ENCODE results near the gene GRK5. TPM values are rescaled to one million over a fixed set of nuclear protein-coding genes. Genes with fewer than 3 reads are reported as not detected.

Gene GRK5
- total RNA-seq, 1 experiment from 2014 or later = 29.0 TPM

DNA sequence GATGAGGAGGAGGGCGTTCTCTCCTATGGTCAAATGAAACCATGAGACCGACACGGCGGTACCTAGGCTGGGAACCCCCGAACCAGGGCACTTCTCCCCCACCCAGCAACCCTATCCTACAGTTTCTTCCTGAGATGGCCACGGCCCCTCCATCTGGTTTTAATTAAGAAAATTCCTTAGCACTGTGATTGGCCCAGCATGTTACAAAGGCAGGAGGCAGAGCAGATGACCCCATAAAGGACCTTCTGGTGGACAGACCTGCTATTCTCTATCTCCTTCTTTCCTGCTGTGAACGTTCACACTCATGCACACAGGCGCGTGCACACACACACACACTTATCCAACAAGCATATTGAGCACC, 205.7 kb downstream of the GRK5 start:
- ChIA-PET CTCF (interaction anchor here (1.1 kb wide), 1 partner anchor 107 kb away, joined by 4 read pairs; no protein-coding TSS in a partner anchor), POLR2A (no interaction called here)
- BruUV-seq (replicated peaks) = no TSS peak
- in situ Hi-C loops (cut with HindIII; ENCODE audit: low pct_unique_long_range_greater_than_20kb, low sequenced_read_pairs) (no loop called here), intact Hi-C loops (cut with micrococcal nuclease; ENCODE audit: unreplicated experiment) (loop anchor here (10.0 kb wide), 1 partner anchor 108 kb away; no protein-coding TSS in a partner anchor)
- TF ChIP-seq, protein P1, sequence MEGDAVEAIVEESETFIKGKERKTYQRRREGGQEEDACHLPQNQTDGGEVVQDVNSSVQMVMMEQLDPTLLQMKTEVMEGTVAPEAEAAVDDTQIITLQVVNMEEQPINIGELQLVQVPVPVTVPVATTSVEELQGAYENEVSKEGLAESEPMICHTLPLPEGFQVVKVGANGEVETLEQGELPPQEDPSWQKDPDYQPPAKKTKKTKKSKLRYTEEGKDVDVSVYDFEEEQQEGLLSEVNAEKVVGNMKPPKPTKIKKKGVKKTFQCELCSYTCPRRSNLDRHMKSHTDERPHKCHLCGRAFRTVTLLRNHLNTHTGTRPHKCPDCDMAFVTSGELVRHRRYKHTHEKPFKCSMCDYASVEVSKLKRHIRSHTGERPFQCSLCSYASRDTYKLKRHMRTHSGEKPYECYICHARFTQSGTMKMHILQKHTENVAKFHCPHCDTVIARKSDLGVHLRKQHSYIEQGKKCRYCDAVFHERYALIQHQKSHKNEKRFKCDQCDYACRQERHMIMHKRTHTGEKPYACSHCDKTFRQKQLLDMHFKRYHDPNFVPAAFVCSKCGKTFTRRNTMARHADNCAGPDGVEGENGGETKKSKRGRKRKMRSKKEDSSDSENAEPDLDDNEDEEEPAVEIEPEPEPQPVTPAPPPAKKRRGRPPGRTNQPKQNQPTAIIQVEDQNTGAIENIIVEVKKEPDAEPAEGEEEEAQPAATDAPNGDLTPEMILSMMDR (IDR thresholded peaks at IDR 0.05) = no peak
- TF ChIP-seq, protein P2, sequence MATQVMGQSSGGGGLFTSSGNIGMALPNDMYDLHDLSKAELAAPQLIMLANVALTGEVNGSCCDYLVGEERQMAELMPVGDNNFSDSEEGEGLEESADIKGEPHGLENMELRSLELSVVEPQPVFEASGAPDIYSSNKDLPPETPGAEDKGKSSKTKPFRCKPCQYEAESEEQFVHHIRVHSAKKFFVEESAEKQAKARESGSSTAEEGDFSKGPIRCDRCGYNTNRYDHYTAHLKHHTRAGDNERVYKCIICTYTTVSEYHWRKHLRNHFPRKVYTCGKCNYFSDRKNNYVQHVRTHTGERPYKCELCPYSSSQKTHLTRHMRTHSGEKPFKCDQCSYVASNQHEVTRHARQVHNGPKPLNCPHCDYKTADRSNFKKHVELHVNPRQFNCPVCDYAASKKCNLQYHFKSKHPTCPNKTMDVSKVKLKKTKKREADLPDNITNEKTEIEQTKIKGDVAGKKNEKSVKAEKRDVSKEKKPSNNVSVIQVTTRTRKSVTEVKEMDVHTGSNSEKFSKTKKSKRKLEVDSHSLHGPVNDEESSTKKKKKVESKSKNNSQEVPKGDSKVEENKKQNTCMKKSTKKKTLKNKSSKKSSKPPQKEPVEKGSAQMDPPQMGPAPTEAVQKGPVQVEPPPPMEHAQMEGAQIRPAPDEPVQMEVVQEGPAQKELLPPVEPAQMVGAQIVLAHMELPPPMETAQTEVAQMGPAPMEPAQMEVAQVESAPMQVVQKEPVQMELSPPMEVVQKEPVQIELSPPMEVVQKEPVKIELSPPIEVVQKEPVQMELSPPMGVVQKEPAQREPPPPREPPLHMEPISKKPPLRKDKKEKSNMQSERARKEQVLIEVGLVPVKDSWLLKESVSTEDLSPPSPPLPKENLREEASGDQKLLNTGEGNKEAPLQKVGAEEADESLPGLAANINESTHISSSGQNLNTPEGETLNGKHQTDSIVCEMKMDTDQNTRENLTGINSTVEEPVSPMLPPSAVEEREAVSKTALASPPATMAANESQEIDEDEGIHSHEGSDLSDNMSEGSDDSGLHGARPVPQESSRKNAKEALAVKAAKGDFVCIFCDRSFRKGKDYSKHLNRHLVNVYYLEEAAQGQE (IDR thresholded peaks at IDR 0.05; ENCODE audit: insufficient read depth in 1 of 2, low read depth in 2 of 2, low read length in 1 of 2) = no peak
- TF ChIP-seq TCF7L2 (IDR thresholded peaks at IDR 0.05; ENCODE audit: low read depth, low read length) = no peak
- Histone ChIP-seq H3K36me3 (ENCODE audit: control insufficient read depth, insufficient read depth, low read length) (no peaks in the 10 kb centered on the region), H3K27me3 (ENCODE audit: control insufficient read depth, insufficient read depth, low read length) (no peaks in the 10 kb centered on the region), H3K27ac (ENCODE audit: low read length) (no peak overlapping the region), H3K9me3 (ENCODE audit: control insufficient read depth, insufficient read depth, low read depth, low read length) (no peaks in the 10 kb centered on the region), H3K4me3 (ENCODE audit: low read depth in 2 of 2, low read length in 2 of 2) (no peak overlapping the region), H3K4me1 (ENCODE audit: control insufficient read depth, insufficient read depth, low read length) (0 out of 2 replicates have a peak, but pooled peaks cover 3% of the 10 kb centered on the region)
- ATAC-seq (no peak), DNase-seq (ENCODE audit: low read depth, low spot score) (no peak)

DNA sequence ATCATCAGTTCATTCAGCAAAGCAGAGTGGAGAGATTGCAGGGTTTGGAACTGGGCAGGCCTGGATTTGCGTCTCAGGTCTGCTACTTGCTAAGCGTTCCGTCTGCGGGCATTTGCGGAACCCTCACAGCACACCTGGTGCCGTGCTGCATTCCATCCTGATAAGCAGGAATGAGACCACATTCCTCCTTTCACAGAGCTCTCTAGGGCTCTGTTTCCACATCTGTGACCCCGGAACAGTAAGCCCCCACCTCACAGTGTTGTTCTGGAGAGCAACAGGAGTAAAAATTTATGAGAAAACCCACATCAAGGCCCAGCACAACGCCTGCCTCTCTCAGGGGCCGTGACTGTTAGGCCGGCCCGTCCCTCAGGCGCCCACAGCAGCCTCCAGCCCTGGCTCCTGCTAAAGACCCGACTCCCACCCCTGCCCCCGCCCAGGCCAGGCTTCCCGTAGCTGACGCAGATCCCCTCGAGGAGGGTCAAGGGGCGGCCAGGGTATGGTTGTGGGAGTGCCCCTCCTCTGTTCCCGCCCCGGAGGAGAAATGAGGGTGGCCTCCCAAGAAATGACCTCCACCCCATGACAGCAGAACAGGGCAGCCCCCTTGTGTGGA, 206.2 kb downstream of the GRK5 start:
- H3K4me3 ChIP-seq (ENCODE audit: low read depth in 2 of 2, low read length in 2 of 2) = no peak overlapping the region
- ChIA-PET CTCF (interaction anchor here (1.1 kb wide), 1 partner anchor 107 kb away, joined by 4 read pairs; no protein-coding TSS in a partner anchor), POLR2A (no interaction called here)
- DNase-seq (ENCODE audit: low read depth, low spot score) (no peak), ATAC-seq (no peak)
- no peaks in the 10 kb centered on the region for H3K9me3 ChIP-seq (ENCODE audit: control insufficient read depth, insufficient read depth, low read depth, low read length)
- in situ Hi-C loops (cut with HindIII; ENCODE audit: low pct_unique_long_range_greater_than_20kb, low sequenced_read_pairs) (no loop called here), intact Hi-C loops (cut with micrococcal nuclease; ENCODE audit: unreplicated experiment) (loop anchor here (10.0 kb wide), 1 partner anchor 109 kb away; no protein-coding TSS in a partner anchor)
- no peak overlapping the region for H3K27ac ChIP-seq (ENCODE audit: low read length)
- no TSS peak for BruUV-seq (replicated peaks)
- 0 out of 2 replicates have a peak, but pooled peaks cover 3% of the 10 kb centered on the region for H3K4me1 ChIP-seq (ENCODE audit: control insufficient read depth, insufficient read depth, low read length)
- H3K36me3 ChIP-seq (ENCODE audit: control insufficient read depth, insufficient read depth, low read length) = no peaks in the 10 kb centered on the region
- TF ChIP-seq POLR2AphosphoS5 (IDR thresholded peaks at IDR 0.05; ENCODE audit: low read depth, low read length) = no peak
- TF ChIP-seq, protein P1 (IDR thresholded peaks at IDR 0.05) = no peak
- TF ChIP-seq TCF7L2 (IDR thresholded peaks at IDR 0.05; ENCODE audit: low read depth, low read length) = no peak
- TF ChIP-seq SIN3A (IDR thresholded peaks at IDR 0.05; ENCODE audit: borderline replicate concordance, insufficient read depth, low read depth, low read length) = no peak
- TF ChIP-seq, protein P2 (IDR thresholded peaks at IDR 0.05; ENCODE audit: insufficient read depth in 1 of 2, low read depth in 2 of 2, low read length in 1 of 2) = no peak
- no peaks in the 10 kb centered on the region for H3K27me3 ChIP-seq (ENCODE audit: control insufficient read depth, insufficient read depth, low read length)

Data from Panc1 (cell line).